ENCODE results near the gene MYO9B.

- TF ChIP-seq POLR2A (IDR thresholded peaks at IDR 0.05; ENCODE audit: low read length) (no peak), CEBPB (IDR thresholded peaks at IDR 0.05) (no peak), EP300 (IDR thresholded peaks at IDR 0.05) (no peak), EHMT2 (IDR thresholded peaks at IDR 0.05; ENCODE audit: low read depth) (no peak), ELK1 (IDR thresholded peaks at IDR 0.05; ENCODE audit: low read depth, low read length) (no peak), REST (IDR thresholded peaks at IDR 0.05) (no peak), CTCF (IDR thresholded peaks at IDR 0.05) (no peak), MAX (IDR thresholded peaks at IDR 0.05) (no peak), PBX3 (IDR thresholded peaks at IDR 0.05) (no peak), CHD2 (IDR thresholded peaks at IDR 0.05; ENCODE audit: low read length, partially characterized antibody) (no peak)
These were observed 37.1 kb downstream of the MYO9B start for GRCh38 chr19:17112700-17113099.

Data from A549 (cell line).